ENCODE measurements around the gene TOX3. TPM values are rescaled to one million over a fixed set of nuclear protein-coding genes. Genes with fewer than 3 reads are reported as not detected.

Gene TOX3
- total RNA-seq, 1 experiment from 2014 or later = 16.6 TPM

DNA sequence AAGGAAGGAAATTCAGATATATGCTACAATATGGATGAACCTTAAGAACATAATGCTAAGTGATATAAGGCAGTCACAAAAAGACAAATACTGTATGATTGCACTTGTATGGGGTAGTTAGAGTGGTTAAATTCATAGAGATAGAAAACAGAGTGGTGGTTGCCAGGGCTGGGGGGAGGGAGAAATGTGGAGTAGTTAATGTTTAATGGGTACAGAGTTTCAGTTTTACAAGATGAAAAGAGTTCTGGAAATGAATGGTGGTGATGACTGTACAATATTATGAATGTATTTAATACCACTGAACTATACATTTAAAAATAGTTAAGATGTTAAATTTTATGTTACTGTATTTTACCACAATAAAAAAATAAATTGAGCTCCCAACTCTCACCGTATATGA lies 157.9 kb downstream of the TOX3 start:
- H3K9me3 ChIP-seq (ENCODE audit: low read depth, low read length, poor library complexity, severe bottlenecking) = no peaks in the 10 kb centered on the region
- TF ChIP-seq, protein P1, sequence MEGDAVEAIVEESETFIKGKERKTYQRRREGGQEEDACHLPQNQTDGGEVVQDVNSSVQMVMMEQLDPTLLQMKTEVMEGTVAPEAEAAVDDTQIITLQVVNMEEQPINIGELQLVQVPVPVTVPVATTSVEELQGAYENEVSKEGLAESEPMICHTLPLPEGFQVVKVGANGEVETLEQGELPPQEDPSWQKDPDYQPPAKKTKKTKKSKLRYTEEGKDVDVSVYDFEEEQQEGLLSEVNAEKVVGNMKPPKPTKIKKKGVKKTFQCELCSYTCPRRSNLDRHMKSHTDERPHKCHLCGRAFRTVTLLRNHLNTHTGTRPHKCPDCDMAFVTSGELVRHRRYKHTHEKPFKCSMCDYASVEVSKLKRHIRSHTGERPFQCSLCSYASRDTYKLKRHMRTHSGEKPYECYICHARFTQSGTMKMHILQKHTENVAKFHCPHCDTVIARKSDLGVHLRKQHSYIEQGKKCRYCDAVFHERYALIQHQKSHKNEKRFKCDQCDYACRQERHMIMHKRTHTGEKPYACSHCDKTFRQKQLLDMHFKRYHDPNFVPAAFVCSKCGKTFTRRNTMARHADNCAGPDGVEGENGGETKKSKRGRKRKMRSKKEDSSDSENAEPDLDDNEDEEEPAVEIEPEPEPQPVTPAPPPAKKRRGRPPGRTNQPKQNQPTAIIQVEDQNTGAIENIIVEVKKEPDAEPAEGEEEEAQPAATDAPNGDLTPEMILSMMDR (conservative IDR thresholded peaks at IDR 0.05; ENCODE audit: low read depth, low read length) = no peak
- no peak for TF ChIP-seq EZH2 (IDR thresholded peaks at IDR 0.05; ENCODE audit: borderline replicate concordance, low read depth, low read length, poor library complexity, severe bottlenecking)

More for the DNA sequence above, 157.9 kb downstream of the TOX3 start:
- no peak for DNase-seq (ENCODE audit: low spot score)
- intact Hi-C loops (cut with micrococcal nuclease; ENCODE audit: unreplicated experiment) = no loop called here
- Histone ChIP-seq H3K4me1 (ENCODE audit: insufficient read depth, low read length, poor library complexity, severe bottlenecking) (no peaks in the 10 kb centered on the region), H3K27me3 (replicated peaks; ENCODE audit: insufficient read depth, low read depth, low read length, poor library complexity) (peaks cover 17% of the 10 kb centered on the region), H3K4me3 (ENCODE audit: low read depth, low read length, poor library complexity, severe bottlenecking) (no peak overlapping the region), H3K27ac (ENCODE audit: low read depth, low read length, poor library complexity, severe bottlenecking) (no peak overlapping the region), H3K36me3 (ENCODE audit: insufficient read depth, low read length, poor library complexity, severe bottlenecking) (no peaks in the 10 kb centered on the region)
- no TSS peak for BruUV-seq (replicated peaks)
- CTCF ChIA-PET = no interaction called here
- POLR2A ChIA-PET (ENCODE audit: low non-redundant PET) = no interaction called here
